GM21529 (cell line): Measurements from ENCODE around the gene KEAP1.
"Not testable (repeated sequence)": the region's sequence is repeated elsewhere in the genome, so short reads cannot be mapped to it uniquely, and the experiment has no call there.

ENCODE experiments used
- ATAC-seq: cut with Tn5 transposase; IDR thresholded peaks from one replicate; pipeline ENCODE4 v1.9.1; 2021; ENCODE audit not compliant: unreplicated experiment

The KEAP1 gene

DNA sequence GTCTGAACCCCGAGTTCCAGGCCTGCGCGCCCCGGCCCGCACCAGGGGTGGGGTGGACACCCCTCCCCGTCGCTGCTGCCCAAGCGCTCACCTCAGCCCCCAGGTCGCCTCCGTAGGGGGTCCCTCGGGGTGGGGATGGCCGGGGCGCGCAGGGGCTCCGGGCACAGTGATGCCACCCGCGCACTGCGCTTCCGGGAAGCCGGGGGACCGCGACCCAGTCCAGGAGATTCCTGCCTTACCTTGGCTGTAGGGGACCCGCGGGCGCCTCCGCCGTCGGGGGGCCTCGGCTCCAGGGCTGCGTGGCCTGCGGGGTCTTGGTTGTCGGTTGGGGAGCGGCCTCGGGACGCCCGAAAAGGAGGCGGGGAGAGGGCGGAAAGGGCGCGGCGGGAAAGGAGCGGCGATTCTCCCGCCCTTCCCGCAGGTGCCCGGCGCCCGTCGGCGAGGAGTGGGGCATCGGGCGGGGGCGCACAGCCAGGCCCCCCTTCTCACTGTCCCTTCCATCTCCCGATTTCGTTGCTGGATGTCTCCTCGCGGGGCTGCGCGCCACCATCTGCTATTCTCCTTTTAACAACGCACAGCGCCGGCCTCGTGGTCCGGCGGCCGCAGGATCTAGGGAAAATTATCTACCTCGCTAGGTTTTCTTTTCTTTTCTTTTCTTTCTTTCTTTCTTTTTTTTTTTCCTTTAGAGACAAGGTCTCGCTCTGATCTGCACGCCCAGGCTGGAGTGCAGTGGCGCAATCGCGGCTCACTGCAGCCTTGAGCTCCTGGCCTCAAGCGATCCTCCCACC, at the start of gene KEAP1:
Gene KEAP1 (minus strand): TSS at position 355 of the 788 bp plus-strand sequence. CDS start 3,323 bp downstream, outside the sequence.
- ATAC-seq = peak; percentile 20

DNA sequence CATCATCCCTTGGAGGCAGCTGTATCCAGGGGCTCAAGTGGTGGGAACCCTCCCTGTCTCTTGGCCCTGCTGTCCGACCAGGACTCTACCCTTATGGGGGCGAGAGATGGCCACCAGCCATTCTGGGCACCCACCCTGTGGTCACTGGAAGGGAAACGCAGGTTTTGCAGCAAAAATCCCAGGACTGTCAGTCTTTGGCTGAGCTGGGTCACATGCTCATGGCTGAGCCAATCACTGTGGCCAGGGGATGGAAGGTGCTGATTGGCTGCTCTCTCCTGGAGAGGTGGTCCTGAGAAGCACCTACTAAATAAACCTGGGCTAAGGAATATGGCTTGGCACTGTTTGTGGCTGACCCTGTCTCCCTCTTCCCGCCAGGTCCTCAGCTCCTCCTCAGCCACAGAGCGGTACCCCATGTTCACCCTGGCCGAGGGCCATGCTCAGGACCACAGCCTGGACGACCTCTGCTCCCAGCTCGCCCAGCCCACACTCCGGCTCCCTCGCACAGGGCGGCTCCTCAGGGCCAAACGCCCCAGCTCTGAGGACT, 49.4 kb upstream of the KEAP1 start:
- no peak for ATAC-seq

DNA sequence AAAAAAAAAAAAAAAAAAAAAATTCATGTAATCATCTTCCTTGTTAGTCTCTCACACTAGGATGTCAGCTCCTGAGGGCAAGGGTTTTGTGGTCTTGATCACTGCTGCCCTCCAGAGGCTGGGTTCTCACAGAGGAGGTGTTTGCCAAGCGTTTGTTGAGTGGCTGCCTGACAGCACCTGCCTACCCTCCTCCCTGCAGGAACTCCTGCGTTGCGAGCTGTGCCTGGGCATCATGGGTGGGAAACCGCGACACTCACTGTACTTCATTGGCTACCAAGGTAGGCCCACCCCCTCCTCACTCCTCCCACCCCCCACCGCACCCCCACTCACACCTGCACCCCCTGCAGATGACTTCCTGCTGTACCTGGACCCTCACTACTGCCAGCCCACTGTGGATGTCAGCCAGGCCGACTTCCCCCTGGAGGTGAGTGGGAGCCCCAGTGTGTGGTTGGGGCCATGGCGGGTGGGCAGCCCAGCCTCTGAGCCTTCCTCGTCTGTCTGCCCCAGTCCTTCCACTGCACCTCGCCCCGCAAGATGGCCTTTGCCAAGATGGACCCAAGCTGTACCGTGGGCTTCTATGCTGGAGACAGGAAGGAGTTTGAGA, 48.6 kb upstream of the KEAP1 start:
- no peak for ATAC-seq

DNA sequence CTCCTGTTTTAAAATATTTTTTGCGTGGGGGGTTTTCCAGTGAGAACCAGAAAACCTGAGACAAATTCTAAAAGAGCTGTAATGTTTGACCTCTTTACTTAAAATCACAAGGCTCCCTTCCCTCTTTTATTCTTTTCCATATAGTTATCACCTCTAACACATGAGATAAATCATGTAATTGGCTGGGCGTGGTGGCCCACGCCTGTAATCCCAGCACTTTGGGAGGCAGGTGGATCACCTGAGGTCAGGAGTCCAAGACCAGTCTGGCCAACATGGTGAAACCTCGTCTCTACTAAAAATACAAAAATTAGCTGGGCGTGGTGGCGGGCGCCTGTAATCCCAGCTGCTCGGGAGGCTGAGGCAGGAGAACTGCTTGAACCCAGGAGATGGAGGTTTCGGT, 47.9 kb upstream of the KEAP1 start:
- not testable (repeated sequence) for ATAC-seq

DNA sequence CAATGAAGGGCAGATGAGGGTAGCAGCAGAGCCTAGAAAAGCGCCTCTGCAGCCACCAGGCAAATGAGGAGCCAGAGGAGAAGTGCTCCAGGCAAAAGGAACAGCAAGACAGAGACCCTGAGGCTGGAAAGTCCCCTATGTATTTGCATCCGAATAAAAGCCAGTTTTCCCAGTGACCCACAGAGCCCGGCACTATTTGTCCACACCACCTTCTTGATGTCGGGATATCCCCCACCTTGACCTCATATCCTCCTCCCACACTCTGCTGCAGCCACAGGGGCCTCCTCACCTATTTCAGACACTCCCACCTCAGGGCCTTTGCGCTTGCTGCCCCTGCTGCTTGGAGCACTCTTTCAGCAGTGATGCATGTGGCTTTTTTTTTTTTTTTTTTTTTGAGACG, 47.2 kb upstream of the KEAP1 start:
- no peak for ATAC-seq

DNA sequence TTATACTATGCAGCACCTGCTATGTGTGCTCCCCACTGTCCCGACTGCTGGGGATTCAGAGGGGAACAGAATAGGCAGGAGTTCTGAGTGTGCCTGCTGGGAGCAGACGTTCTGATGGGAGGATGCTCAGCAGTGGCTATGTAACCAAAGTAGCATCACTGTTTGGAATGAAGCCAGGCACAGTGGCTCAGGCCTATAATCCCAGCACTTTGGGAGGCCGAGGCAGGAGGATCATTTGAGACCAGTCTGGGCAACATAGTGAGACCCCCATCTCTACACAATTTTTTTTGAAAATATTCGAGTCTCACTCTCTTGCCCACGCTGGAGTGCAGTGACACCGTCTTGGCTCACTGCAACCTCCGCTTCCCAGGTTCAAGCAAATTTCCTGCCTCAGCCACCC, 46.6 kb upstream of the KEAP1 start:
- ATAC-seq = no peak

DNA sequence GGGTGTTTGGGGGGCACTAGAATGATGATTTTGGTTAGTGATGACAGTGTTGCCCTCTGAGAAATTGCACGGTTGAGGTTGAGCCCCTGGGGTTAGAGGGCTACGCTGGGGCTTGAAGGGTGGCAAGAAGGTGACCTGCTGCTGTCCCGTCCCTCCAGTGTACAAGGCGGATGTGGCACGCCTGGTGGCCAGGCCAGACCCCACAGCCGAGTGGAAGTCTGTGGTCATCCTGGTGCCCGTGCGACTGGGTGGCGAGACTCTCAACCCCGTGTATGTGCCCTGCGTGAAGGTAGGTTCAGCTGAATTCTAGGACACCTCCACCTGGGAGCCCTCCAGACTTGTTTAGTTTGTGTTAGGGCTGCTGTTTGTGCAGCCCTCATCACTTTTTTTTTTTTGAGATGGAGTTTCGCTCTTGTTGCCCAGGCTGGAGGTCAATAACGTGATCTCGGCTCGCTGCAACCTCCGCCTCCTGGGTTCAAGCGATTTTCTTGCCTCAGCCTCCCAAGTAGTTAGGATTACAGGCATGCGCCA, 45.7 kb upstream of the KEAP1 start:
- ATAC-seq = no peak

DNA sequence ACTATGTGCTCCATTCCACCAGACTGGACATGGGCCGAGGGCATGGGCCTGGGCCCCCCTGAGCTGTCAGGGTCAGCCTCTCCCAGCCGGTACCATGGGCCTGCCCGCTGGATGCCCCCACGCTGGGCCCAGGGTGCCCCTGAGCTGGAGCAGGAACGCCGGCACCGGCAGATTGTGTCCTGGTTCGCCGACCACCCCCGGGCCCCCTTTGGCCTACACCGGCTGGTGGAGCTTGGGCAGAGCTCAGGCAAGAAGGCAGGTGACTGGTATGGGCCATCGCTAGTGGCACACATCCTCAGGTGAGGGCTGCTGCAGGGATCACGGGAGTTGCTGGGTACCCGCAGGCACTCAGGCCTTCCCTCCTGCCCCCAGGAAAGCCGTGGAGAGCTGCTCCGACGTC, 43.7 kb upstream of the KEAP1 start:
- no peak for ATAC-seq

DNA sequence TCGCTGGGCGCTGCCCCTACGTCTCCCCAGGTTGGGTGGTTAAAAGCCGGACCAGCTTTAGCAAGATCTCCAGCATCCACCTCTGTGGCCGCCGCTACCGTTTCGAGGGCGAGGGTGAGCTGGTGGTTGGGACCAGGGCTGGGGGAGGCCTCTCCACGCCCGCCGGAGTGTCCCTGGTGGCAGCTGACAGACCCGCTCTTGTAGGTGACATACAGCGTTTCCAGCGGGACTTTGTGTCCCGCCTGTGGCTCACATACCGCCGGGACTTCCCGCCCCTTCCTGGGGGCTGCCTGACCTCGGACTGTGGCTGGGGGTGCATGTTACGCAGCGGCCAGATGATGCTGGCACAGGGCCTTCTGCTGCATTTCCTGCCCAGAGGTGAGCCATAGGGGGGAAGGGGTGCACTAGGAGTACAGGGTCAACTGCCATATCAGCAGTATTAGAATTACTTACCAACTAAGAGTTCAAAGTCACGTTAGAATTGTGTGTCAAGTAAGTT, 41.6 kb upstream of the KEAP1 start:
- ATAC-seq = no peak

DNA sequence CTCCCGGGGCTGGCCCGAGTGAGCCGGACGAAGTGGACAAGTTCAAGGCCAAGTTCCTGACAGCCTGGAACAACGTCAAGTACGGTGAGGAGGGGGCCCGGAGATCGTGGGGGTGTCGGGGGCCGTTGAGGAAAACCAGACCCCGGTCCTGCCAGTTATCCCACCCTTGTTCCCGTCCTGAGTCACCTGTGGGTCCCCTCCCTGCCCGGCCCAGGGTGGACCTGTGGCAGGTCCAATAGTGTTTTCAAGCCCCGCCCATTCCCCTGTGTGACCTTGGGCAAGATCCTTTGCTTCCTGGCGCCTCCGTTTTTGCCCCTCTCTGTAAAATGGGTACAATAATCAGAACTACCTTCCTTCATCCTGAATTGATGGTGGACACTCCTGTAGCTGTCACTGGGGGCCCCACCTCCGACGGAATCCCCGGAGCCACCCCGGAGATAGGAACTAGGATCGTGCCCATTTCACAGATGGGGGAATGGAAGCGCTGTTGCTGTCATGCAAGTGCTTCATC, 41.1 kb upstream of the KEAP1 start:
- ATAC-seq = no peak

DNA sequence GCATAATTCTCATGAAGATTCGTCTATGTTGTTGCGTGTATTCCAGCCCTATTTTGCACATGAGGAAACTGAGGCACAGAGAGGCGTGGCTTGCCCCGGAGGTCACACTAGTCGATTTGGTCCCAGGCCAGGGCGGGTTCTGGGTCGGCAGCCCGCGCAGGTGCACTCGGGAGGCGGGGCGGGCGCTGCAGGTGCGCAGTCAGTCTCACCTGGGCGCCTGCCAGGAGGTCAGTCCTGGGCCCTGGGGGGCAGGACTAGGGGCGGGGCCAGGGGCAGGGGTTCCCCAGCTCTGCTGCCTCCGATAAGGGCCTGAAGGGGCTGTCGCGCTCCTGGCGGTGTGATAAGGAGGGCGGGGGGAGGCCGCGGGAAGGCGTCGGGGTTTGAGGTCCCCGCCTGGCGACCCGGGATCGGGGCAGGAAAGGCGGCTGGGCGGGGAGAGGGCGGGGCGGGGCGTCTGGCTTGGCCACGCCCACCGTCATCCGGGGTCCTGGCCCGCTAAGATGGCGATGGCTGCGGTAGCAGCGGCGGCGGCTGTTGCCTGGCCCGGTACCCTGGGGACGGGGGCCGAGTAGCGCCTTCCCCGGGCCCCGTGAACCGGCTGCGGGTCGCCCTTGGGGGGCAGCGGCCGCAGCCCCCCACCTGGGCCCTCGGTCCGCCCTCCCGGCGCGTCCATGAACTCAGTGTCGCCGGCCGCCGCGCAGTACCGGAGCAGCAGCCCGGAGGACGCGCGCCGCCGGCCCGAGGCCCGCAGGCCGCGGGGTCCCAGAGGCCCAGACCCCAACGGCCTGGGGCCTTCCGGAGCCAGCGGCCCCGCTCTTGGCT, 40.5 kb upstream of the KEAP1 start, which contains the start of gene ATG4D:
Gene ATG4D (plus strand): TSS at position 485 of the 822 bp plus-strand sequence. CDS start 187 bp downstream, at position 672.
- no peak for ATAC-seq

DNA sequence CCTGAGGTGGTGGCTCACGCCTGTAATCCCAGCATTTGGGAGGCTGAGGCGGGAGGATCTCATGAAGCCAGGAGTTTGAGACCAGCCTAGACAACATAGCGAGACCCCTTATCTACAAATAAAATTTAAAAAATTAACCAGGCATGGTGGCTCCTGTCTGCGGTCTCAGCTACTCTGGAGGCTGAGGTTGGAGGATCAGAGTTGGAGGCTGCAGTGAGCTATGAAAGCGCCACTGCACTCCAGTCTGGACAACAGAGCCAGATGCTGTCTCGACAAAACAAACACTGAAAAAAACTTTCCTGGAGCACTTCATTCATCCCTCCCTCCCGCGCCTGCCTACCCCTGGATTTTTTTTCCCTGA, 39.9 kb upstream of the KEAP1 start:
- ATAC-seq = no peak

DNA sequence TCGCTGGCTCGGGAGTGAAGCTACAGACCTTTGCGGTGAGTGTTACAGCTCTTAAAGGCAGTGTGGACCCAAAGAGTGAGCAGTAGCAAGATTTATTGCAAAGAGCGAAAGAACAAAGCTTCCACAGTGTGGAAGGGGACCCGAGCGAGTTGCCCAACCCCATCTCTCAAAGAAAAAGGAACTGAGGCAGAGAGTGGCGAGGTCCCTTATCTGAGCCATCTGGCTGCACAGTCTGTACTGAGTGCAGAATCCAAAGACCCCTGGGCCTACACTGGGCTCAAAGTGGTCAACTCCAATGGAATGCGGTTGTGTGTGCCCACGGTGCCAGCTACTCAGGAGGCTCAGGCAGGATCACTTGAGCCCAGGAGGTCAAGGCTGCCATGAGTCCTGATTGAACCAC, 35.9 kb upstream of the KEAP1 start:
- not testable (repeated sequence) for ATAC-seq

DNA sequence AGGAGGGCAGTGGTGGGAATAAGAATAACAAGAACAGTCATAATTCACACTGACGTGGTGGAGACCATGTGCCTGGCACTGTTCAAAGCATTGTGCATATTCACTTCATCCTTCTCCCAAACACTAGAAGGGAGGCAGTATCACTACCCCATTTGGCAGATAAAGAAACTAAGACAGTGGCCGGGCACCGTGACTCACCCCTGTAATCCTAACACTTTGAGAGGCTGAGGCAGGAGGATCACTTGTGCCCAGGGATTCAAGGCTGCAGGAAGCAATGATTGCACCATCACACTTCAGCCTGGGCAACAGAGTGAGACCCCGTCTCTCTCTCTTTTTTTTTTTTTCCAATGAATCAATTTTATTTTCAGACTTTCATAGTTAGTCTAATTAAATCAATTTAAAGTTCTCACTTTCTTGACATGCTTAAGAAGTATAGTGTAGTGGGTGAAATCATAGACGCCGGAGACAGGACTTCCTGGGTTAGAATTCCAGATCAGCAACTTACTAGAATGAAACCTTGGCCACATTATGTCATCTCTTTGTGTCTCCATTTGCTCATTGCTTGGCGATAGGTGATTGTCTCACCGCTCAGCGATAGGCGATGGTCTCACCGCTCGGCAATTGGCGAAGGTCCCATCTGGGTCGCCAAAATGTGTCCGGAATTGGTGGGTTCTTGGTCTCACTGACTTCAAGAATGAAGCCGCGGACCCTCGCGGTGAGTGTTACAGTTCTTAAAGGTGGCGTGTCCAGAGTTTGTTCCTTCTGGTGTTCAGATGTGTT, 35.2 kb upstream of the KEAP1 start:
- ATAC-seq = no peak

DNA sequence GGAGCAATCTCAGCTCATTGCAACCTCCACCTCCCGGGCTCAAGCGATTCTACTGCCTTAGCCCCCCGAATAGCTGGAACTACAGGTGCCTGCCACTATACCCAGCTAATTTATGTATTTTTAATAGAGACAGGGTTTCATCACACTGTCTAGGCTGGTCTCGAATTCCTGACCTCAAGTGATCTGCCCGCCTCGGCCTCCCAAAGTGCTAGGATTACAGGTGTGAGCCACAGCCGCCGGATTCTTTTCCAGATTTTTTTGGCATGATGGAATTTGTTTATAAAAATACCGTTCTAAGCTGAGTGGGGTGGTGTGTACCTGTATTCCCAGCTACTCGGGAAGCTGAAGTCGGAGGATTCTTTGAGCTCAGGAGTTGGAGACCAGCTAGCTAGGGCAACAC, 34.5 kb upstream of the KEAP1 start:
- no peak for ATAC-seq

DNA sequence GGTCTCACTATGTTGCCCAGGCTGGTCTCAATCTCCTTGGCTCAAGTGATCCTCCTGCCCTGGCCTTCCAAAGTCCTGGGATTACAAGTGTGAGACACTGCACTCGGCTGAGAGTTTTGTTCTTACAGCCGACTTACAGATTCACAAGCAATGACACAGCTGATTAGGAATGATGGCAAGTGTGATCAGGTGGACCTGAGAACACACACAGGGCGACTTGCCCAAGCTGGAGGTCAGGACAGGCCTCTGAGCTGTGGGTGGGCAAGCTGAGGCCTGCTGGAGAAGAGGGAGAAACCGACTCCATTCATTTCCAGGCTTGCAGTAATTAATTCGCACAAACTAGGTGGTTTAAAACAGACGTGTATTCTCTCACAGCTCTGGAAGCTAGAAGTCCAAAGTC, 32.5 kb upstream of the KEAP1 start:
- ATAC-seq = no peak

DNA sequence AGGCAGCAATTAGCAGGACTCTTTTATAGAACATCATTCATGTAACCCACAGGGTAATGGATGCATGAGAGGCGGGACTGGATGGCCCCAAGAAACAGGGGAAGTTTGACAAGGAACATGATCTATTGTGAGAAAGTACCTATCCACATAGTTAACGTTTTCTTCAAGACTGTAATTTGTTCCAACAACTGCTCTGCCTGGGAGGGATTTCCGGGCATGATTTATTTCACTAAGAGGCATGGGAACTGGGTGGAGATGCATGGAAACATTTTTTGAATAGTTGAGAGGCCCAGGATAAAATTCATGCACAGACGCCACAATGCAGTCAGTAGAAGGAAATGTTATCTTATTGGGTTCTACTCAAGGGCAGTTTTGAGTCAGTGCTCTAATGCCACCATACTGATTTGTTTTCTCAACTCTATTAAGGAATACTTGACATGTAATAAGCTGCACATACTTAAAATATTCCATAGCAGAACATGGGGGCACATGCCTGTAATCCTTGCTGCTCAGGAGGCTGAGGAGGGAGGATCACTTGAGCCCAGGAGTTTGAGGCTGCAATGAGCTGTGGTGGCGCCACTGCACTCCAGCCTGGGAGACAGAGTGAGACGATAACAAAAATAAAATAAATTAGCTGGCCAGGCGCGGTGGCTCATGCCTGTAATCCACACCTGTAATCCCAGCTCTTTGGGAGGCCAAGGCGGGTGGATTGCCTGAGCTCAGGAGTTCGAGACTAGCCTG, 30.7 kb upstream of the KEAP1 start:
- no peak for ATAC-seq

DNA sequence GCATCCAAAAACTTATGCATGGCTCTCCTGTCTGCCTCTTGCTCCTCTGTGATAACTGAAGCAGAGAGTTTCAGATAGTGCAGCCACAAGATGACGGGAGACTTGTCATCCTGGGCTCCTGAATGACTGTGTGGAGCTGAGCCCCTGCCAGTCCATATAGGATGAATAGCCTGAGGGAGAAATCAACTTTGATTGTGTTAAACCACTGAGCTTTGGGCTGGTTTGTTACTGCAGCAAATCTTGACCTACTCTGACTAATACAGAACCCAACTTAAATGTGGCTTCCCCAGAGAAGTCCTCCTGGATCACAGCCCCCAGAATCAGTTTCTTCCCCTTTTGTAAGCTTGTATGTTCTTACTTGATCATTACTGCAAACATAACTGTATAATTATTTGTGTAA, 29.3 kb upstream of the KEAP1 start:
- ATAC-seq = no peak

DNA sequence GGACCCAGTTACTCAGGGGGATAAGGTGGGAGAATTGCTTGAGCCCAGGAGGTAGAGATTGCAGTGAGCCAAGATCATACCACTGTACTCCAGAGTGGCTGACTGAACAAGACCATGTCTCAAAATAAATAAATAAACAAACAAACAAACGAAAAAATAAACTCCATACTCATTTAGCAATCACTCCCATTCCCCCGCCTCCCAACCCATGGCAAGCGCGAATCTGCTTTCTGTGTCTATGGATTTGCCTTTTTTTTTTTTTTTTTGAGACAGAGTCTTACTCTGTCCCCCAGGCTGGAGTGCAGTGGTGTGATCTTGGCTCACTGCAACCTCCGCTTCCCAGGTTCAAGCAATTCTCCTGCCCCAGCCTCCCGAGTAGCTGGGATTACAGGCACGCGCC, 23.7 kb upstream of the KEAP1 start:
- not testable (repeated sequence) for ATAC-seq
